HepG2 (cell line): Measurements from ENCODE around the gene P4HB. TPM values are rescaled to one million over a fixed set of nuclear protein-coding genes. Genes with fewer than 3 reads are reported as not detected.
A peak's percentile ranks its signal among the peaks of the same experiment; 100 is the strongest.

Source experiments
- CBX1 ChIP-seq: IDR thresholded peaks from one replicate; pipeline ENCODE4 v1.6.1; 2016; ENCODE audit warnings: antibody characterized with exemption, low read depth
- FOXK2 ChIP-seq: fragments of 450-650 bp; IDR thresholded peaks from 2 replicates; pipeline ENCODE4 v1.6.1; 2016
- HOXA3 ChIP-seq: sonication (generic); formaldehyde crosslinking; IDR thresholded peaks from 2 replicates; pipeline ENCODE4 v1.5.0; 2020; ENCODE audit warnings: missing genetic modification reagents
- MTF1 ChIP-seq: sonication (generic); formaldehyde crosslinking; IDR thresholded peaks from 2 replicates; pipeline ENCODE4 v1.5.0; 2020; ENCODE audit warnings: missing genetic modification reagents
- MYC ChIP-seq: sonication (generic); formaldehyde crosslinking; IDR thresholded peaks from 2 replicates; pipeline ENCODE4 v1.9.0; 2021; ENCODE audit warnings: missing genetic modification reagents, borderline replicate concordance
- PCBP2 ChIP-seq: fragments of 200-400 bp; formaldehyde crosslinking; optimal IDR thresholded peaks from 2 replicates; pipeline ENCODE3; 2018; ENCODE audit warnings: low read length, low read depth; ENCODE audit not compliant: poor library complexity, severe bottlenecking
- SRSF9 ChIP-seq: fragments of 200-400 bp; formaldehyde crosslinking; IDR thresholded peaks from 2 replicates; pipeline ENCODE4 v1.6.1; 2018; ENCODE audit warnings: borderline replicate concordance, mild to moderate bottlenecking, low read depth, low read length; ENCODE audit not compliant: insufficient read depth, poor library complexity, severe bottlenecking
- ZFP36 ChIP-seq: fragments of 150-350 bp; IDR thresholded peaks from 2 replicates; pipeline ENCODE4 v1.6.1; 2018; ENCODE audit warnings: borderline replicate concordance, low read length, low read depth; ENCODE audit not compliant: partially characterized antibody
- ZNF530 ChIP-seq: sonication (generic); formaldehyde crosslinking; IDR thresholded peaks from 2 replicates; pipeline ENCODE4 v1.5.0; 2020; ENCODE audit warnings: low read depth, mild to moderate bottlenecking, missing genetic modification reagents
- ZNF605 ChIP-seq: sonication (generic); formaldehyde crosslinking; IDR thresholded peaks from 2 replicates; pipeline ENCODE4 v1.8.0; 2022; ENCODE audit warnings: mild to moderate bottlenecking, missing genetic modification reagents
- ZNF746 ChIP-seq: sonication (generic); formaldehyde crosslinking; IDR thresholded peaks from 2 replicates; pipeline ENCODE4 v1.8.0; 2022; ENCODE audit warnings: mild to moderate bottlenecking, missing genetic modification reagents
- ZNF761 ChIP-seq: sonication (generic); formaldehyde crosslinking; conservative IDR thresholded peaks from 2 replicates; pipeline ENCODE4 v1.4.0; 2020; ENCODE audit warnings: mild to moderate bottlenecking, missing genetic modification reagents
- polyA plus RNA-seq, 8 experiments: library from polyadenylated mRNA; depleted of rRNA in 3 of 8; stranded (reverse) in 7 of 8; unstranded in 1 of 8; fragments of >200 nt; fragmentation: Illumina TruSeq in 4 of 8; extraction: Trizol in 4 of 8; gene quantifications; 2 replicates each; pipeline versions ENCODE4 v1.2.1 to v1.2.3, GENCODE V29; 2011 to 2016; ENCODE audit warnings: low read depth in 4 of 8, missing spikeins in 1 of 8, mixed read lengths in 1 of 8; ENCODE audit not compliant: insufficient read depth in 1 of 8
- total RNA-seq, 5 experiments: library from RNA; depleted of rRNA; stranded (reverse); fragments of >200 nt; fragmentation: Illumina TruSeq; extraction: Trizol; gene quantifications; 2 replicates each; pipeline ENCODE4 v1.2.3, GENCODE V29; 2016; ENCODE audit warnings: low read depth in 1 of 5
- TF ChIP-seq, protein P1 (sequence below): sonication (generic); formaldehyde crosslinking; IDR thresholded peaks from 2 replicates; pipeline ENCODE4 v1.5.1; 2020; ENCODE audit warnings: mild to moderate bottlenecking, missing genetic modification reagents, moderate library complexity
- TF ChIP-seq, protein P2 (sequence below): sonication (generic); formaldehyde crosslinking; IDR thresholded peaks from 2 replicates; pipeline ENCODE4 v1.5.0; 2020; ENCODE audit warnings: mild to moderate bottlenecking, missing genetic modification reagents
- TF ChIP-seq, protein P3 (sequence below): IDR thresholded peaks from 2 replicates; pipeline ENCODE4 v1.6.1; 2012; ENCODE audit warnings: low read length, improper control_type of control experiment
- TF ChIP-seq, protein P4 (sequence below): sonication (generic); formaldehyde crosslinking; conservative IDR thresholded peaks from 2 replicates; pipeline ENCODE4 v1.4.0; 2020; ENCODE audit warnings: missing genetic modification reagents

P4HB gene
- total and polyA plus RNA-seq, 2 of the 13 experiments (the other 11 are each of a cell fraction or from before 2014, with no cell fraction given): 185 to 782 TPM

DNA sequence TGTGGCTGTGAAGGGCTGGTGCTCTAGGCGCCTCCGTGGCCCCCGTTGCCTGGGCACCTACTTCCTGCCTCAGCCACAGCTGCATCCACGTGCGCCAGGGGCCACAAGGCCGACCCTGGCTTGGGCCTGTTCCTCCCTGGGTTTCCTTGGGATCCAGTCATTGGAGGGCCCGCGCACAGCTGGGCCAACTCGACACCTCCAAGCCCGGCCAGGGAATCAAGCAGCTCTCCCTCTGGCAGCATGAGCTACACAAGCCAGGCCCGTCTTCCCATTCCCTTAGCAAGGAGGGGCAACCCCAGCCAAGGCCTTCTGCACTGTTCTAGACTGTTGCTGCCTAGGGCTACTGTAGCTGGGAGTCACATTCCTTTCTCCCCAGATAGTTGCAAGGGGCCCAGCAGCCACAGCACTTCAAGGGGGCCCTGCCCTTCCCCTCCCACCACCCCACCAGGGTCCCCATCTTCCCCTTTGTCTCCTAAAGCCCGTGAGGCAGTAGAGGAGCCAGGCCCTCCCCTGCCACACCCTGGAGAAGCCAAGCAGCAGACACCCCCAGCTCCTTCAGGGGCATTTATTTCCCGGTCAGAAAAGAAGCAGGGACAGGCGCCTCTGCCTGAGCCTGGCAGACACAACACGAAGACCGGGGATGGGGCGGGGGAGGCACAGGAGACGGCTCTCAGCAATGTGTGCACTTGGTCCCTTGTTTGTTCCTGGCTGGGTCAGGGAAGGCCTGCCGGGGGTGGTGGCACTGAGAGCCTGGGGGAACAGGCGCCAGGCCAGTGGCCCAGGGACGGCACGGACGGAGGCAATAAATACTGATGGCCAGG, 7.0 kb upstream of the P4HB start (continued):
- TF ChIP-seq, protein P1, sequence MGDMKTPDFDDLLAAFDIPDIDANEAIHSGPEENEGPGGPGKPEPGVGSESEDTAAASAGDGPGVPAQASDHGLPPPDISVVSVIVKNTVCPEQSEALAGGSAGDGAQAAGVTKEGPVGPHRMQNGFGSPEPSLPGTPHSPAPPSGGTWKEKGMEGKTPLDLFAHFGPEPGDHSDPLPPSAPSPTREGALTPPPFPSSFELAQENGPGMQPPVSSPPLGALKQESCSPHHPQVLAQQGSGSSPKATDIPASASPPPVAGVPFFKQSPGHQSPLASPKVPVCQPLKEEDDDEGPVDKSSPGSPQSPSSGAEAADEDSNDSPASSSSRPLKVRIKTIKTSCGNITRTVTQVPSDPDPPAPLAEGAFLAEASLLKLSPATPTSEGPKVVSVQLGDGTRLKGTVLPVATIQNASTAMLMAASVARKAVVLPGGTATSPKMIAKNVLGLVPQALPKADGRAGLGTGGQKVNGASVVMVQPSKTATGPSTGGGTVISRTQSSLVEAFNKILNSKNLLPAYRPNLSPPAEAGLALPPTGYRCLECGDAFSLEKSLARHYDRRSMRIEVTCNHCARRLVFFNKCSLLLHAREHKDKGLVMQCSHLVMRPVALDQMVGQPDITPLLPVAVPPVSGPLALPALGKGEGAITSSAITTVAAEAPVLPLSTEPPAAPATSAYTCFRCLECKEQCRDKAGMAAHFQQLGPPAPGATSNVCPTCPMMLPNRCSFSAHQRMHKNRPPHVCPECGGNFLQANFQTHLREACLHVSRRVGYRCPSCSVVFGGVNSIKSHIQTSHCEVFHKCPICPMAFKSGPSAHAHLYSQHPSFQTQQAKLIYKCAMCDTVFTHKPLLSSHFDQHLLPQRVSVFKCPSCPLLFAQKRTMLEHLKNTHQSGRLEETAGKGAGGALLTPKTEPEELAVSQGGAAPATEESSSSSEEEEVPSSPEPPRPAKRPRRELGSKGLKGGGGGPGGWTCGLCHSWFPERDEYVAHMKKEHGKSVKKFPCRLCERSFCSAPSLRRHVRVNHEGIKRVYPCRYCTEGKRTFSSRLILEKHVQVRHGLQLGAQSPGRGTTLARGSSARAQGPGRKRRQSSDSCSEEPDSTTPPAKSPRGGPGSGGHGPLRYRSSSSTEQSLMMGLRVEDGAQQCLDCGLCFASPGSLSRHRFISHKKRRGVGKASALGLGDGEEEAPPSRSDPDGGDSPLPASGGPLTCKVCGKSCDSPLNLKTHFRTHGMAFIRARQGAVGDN (CRISPR knock-in tag): peak; percentile 56
- no peak for TF ChIP-seq SRSF9
- TF ChIP-seq ZFP36: no peak
- no peak; the same call in 1 of the 2 replicates for TF ChIP-seq MTF1 (CRISPR knock-in tag)
- TF ChIP-seq ZNF605: peak; percentile 78; the same call in 1 of the 2 replicates
- TF ChIP-seq CBX1: no peak
- no peak for TF ChIP-seq ZNF530 (CRISPR knock-in tag)
- TF ChIP-seq, protein P2, sequence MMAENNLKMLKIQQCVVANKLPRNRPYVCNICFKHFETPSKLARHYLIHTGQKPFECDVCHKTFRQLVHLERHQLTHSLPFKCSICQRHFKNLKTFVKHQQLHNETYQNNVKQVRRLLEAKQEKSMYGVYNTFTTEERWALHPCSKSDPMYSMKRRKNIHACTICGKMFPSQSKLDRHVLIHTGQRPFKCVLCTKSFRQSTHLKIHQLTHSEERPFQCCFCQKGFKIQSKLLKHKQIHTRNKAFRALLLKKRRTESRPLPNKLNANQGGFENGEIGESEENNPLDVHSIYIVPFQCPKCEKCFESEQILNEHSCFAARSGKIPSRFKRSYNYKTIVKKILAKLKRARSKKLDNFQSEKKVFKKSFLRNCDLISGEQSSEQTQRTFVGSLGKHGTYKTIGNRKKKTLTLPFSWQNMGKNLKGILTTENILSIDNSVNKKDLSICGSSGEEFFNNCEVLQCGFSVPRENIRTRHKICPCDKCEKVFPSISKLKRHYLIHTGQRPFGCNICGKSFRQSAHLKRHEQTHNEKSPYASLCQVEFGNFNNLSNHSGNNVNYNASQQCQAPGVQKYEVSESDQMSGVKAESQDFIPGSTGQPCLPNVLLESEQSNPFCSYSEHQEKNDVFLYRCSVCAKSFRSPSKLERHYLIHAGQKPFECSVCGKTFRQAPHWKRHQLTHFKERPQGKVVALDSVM (CRISPR knock-in tag): no peak
- TF ChIP-seq ZNF746 (CRISPR knock-in tag): no peak; the same call in 1 of the 2 replicates
- TF ChIP-seq, protein P3, sequence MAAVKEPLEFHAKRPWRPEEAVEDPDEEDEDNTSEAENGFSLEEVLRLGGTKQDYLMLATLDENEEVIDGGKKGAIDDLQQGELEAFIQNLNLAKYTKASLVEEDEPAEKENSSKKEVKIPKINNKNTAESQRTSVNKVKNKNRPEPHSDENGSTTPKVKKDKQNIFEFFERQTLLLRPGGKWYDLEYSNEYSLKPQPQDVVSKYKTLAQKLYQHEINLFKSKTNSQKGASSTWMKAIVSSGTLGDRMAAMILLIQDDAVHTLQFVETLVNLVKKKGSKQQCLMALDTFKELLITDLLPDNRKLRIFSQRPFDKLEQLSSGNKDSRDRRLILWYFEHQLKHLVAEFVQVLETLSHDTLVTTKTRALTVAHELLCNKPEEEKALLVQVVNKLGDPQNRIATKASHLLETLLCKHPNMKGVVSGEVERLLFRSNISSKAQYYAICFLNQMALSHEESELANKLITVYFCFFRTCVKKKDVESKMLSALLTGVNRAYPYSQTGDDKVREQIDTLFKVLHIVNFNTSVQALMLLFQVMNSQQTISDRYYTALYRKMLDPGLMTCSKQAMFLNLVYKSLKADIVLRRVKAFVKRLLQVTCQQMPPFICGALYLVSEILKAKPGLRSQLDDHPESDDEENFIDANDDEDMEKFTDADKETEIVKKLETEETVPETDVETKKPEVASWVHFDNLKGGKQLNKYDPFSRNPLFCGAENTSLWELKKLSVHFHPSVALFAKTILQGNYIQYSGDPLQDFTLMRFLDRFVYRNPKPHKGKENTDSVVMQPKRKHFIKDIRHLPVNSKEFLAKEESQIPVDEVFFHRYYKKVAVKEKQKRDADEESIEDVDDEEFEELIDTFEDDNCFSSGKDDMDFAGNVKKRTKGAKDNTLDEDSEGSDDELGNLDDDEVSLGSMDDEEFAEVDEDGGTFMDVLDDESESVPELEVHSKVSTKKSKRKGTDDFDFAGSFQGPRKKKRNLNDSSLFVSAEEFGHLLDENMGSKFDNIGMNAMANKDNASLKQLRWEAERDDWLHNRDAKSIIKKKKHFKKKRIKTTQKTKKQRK: no peak
- TF ChIP-seq, protein P4, sequence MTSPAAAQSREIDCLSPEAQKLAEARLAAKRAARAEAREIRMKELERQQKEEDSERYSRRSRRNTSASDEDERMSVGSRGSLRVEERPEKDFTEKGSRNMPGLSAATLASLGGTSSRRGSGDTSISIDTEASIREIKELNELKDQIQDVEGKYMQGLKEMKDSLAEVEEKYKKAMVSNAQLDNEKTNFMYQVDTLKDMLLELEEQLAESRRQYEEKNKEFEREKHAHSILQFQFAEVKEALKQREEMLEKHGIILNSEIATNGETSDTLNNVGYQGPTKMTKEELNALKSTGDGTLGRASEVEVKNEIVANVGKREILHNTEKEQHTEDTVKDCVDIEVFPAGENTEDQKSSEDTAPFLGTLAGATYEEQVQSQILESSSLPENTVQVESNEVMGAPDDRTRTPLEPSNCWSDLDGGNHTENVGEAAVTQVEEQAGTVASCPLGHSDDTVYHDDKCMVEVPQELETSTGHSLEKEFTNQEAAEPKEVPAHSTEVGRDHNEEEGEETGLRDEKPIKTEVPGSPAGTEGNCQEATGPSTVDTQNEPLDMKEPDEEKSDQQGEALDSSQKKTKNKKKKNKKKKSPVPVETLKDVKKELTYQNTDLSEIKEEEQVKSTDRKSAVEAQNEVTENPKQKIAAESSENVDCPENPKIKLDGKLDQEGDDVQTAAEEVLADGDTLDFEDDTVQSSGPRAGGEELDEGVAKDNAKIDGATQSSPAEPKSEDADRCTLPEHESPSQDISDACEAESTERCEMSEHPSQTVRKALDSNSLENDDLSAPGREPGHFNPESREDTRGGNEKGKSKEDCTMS (CRISPR knock-in tag): no peak
- TF ChIP-seq ZNF761 (CRISPR knock-in tag): peak; percentile 25
- no peak for TF ChIP-seq MYC
- TF ChIP-seq FOXK2: no peak
- peak; percentile 80 for TF ChIP-seq PCBP2
- no peak; the same call in 1 of the 2 replicates for TF ChIP-seq HOXA3 (CRISPR knock-in tag)
